Neural progenitor cell (in vitro differentiated cells): ENCODE measurements around the gene GPR158. TPM values are rescaled to one million over a fixed set of nuclear protein-coding genes. Genes with fewer than 3 reads are reported as not detected.

Experiments used
- DNase-seq: peaks from one replicate; pipeline ENCODE4 v3.0.0-alpha.2; 2016; ENCODE audit warnings: low spot score
- H2AFZ ChIP-seq: fragments of 200-600 bp; sonication (generic); replicated peaks from 2 replicates; pipeline ENCODE4 v1.6.1; 2016; ENCODE audit warnings: antibody characterized with exemption
- H3F3A ChIP-seq: fragments of 200-600 bp; sonication (generic); 2 replicates; pipeline ENCODE4 v1.6.1; 2016; ENCODE audit warnings: antibody characterized with exemption, low read depth
- H3K27ac ChIP-seq: fragments of 200-600 bp; sonication (generic); 2 replicates; pipeline ENCODE4 v1.5.1; 2016; ENCODE audit warnings: mild to moderate bottlenecking
- H3K27me3 ChIP-seq: fragments of 200-600 bp; sonication (generic); 2 replicates; pipeline ENCODE4 v1.6.1; 2016; ENCODE audit warnings: mild to moderate bottlenecking, moderate library complexity
- H3K36me3 ChIP-seq: fragments of 200-600 bp; sonication (generic); 2 replicates; pipeline ENCODE4 v1.5.1; 2016
- H3K4me1 ChIP-seq: fragments of 200-600 bp; sonication (generic); 2 replicates; pipeline ENCODE4 v1.6.1; 2016; ENCODE audit warnings: mixed run types
- H3K4me2 ChIP-seq: fragments of 200-600 bp; sonication (generic); 2 replicates; pipeline ENCODE4 v1.6.1; 2016
- H3K4me3 ChIP-seq: fragments of 200-600 bp; sonication (generic); 2 replicates; pipeline ENCODE4 v1.5.1; 2016
- H3K79me2 ChIP-seq: fragments of 200-600 bp; sonication (generic); 2 replicates; pipeline ENCODE4 v1.6.1; 2016; ENCODE audit warnings: low read depth
- H3K9ac ChIP-seq: fragments of 200-600 bp; sonication (generic); 2 replicates; pipeline ENCODE4 v1.6.1; 2016
- H3K9me3 ChIP-seq: fragments of 200-600 bp; sonication (generic); 2 replicates; pipeline ENCODE4 v1.5.1; 2016; ENCODE audit warnings: low read depth
- H4K20me1 ChIP-seq: fragments of 200-600 bp; sonication (generic); 2 replicates; pipeline ENCODE4 v1.6.1; 2016; ENCODE audit warnings: low read depth
- H3K27ac Mint-ChIP-seq: 3 replicates; pipeline ENCODE4 v1.8.0; 2021; ENCODE audit warnings: mixed read lengths
- H3K27me3 Mint-ChIP-seq: 2 replicates; pipeline ENCODE4 v1.8.0; 2022; ENCODE audit warnings: low read depth, mild to moderate bottlenecking, inconsistent platforms, moderate library complexity, mixed read lengths; ENCODE audit not compliant: insufficient read depth
- H3K36me3 Mint-ChIP-seq: 3 replicates; pipeline ENCODE4 v1.8.0; 2021; ENCODE audit warnings: mixed read lengths
- H3K4me1 Mint-ChIP-seq: 3 replicates; pipeline ENCODE4 v1.8.0; 2021; ENCODE audit warnings: mixed read lengths
- H3K4me3 Mint-ChIP-seq: 3 replicates; pipeline ENCODE4 v1.8.0; 2021; ENCODE audit warnings: mild to moderate bottlenecking, moderate library complexity, mixed read lengths
- H3K9me3 Mint-ChIP-seq: 3 replicates; pipeline ENCODE4 v1.8.0; 2020; ENCODE audit warnings: mixed read lengths
- CTCF ChIP-seq: fragments of 200-600 bp; sonication (generic); IDR thresholded peaks from 2 replicates; pipeline ENCODE4 v1.5.1; 2017; ENCODE audit warnings: antibody characterized with exemption, mild to moderate bottlenecking
- EZH2 ChIP-seq: fragments of 200-600 bp; sonication (generic); IDR thresholded peaks from 2 replicates; pipeline ENCODE4 v1.6.1; 2017; ENCODE audit warnings: antibody characterized with exemption, mild to moderate bottlenecking, moderate library complexity
- EZH2phosphoT487 ChIP-seq: fragments of 200-600 bp; sonication (generic); IDR thresholded peaks from 2 replicates; pipeline ENCODE4 v1.6.1; 2017; ENCODE audit warnings: antibody characterized with exemption
- total RNA-seq: library from RNA; depleted of rRNA; stranded (reverse); fragments of >200 nt; gene quantifications from 2 replicates; pipeline ENCODE4 v1.2.3, GENCODE V29; 2015; ENCODE audit warnings: low replicate concordance

The GPR158 gene
- total RNA-seq, 1 donor from 2014 or later, result 0.39 TPM

GRCh38 chr10:25582961-25583360 is 408.2 kb downstream of the GPR158 start:
- H3K27ac Mint-ChIP-seq, result no peak overlapping the region
- Histone ChIP-seq H4K20me1 (no peaks in the 10 kb centered on the region), H2AFZ (no peak overlapping the region), H3K27me3 (no peaks in the 10 kb centered on the region), H3K79me2 (no peaks in the 10 kb centered on the region), H3K4me3 (no peak overlapping the region), H3K4me2 (no peak overlapping the region), H3K36me3 (no peaks in the 10 kb centered on the region), H3K27ac (no peak overlapping the region), H3K4me1 (no peaks in the 10 kb centered on the region), H3K9me3 (no peaks in the 10 kb centered on the region), H3K9ac (no peak overlapping the region), H3F3A (no peaks in the 10 kb centered on the region)
- no peak for DNase-seq
- TF ChIP-seq CTCF (no peak), EZH2phosphoT487 (no peak), EZH2 (no peak)
- no peak overlapping the region for H3K4me3 Mint-ChIP-seq
- no peaks in the 10 kb centered on the region for H3K4me1 Mint-ChIP-seq
- no peaks in the 10 kb centered on the region for H3K27me3 Mint-ChIP-seq
- peaks cover 10% of the 10 kb centered on the region for H3K9me3 Mint-ChIP-seq
- no peaks in the 10 kb centered on the region for H3K36me3 Mint-ChIP-seq

- Histone ChIP-seq H3F3A (no peaks in the 10 kb centered on the region), H3K4me2 (no peak overlapping the region), H3K27me3 (no peaks in the 10 kb centered on the region), H3K9ac (no peak overlapping the region), H2AFZ (peak overlapping the region; percentile 46), H4K20me1 (no peaks in the 10 kb centered on the region), H3K4me3 (no peak overlapping the region), H3K4me1 (peaks cover 4% of the 10 kb centered on the region), H3K36me3 (no peaks in the 10 kb centered on the region), H3K79me2 (no peaks in the 10 kb centered on the region), H3K27ac (no peak overlapping the region), H3K9me3 (no peaks in the 10 kb centered on the region)
- no peaks in the 10 kb centered on the region for H3K36me3 Mint-ChIP-seq
- no peaks in the 10 kb centered on the region for H3K9me3 Mint-ChIP-seq
- no peak for DNase-seq
- H3K27ac Mint-ChIP-seq, result no peak overlapping the region
- peaks cover 6% of the 10 kb centered on the region for H3K4me1 Mint-ChIP-seq
- no peaks in the 10 kb centered on the region for H3K27me3 Mint-ChIP-seq
- no peak overlapping the region for H3K4me3 Mint-ChIP-seq
- no peak for TF ChIP-seq CTCF
- TF ChIP-seq EZH2phosphoT487, result no peak
- no peak for TF ChIP-seq EZH2
These were observed 425.9 kb downstream of the GPR158 start for GRCh38 chr10:25600651-25601050.

GRCh38 chr10:25604591-25604990 is 429.8 kb downstream of the GPR158 start:
- Histone ChIP-seq H3K4me1 (peaks cover 4% of the 10 kb centered on the region), H3K27ac (peak overlapping the region; percentile 26), H3K9ac (no peak overlapping the region), H3K79me2 (no peaks in the 10 kb centered on the region), H3K4me3 (no peak overlapping the region), H2AFZ (no peak overlapping the region), H3K4me2 (no peak overlapping the region), H3K9me3 (no peaks in the 10 kb centered on the region), H4K20me1 (no peaks in the 10 kb centered on the region), H3F3A (no peaks in the 10 kb centered on the region), H3K36me3 (no peaks in the 10 kb centered on the region), H3K27me3 (no peaks in the 10 kb centered on the region)
- H3K27ac Mint-ChIP-seq, result no peak overlapping the region
- peak; percentile 55 for DNase-seq
- H3K4me1 Mint-ChIP-seq, result peaks cover 6% of the 10 kb centered on the region
- no peak overlapping the region for H3K4me3 Mint-ChIP-seq
- no peaks in the 10 kb centered on the region for H3K36me3 Mint-ChIP-seq
- TF ChIP-seq EZH2phosphoT487, result no peak
- no peak for TF ChIP-seq CTCF
- TF ChIP-seq EZH2, result no peak
- no peaks in the 10 kb centered on the region for H3K9me3 Mint-ChIP-seq
- H3K27me3 Mint-ChIP-seq, result no peaks in the 10 kb centered on the region

GRCh38 chr10:25614652-25615051 is 439.9 kb downstream of the GPR158 start:
- no peak overlapping the region for H2AFZ ChIP-seq
- no peak overlapping the region for H3K27ac ChIP-seq
- TF ChIP-seq EZH2phosphoT487, result no peak
- H3K4me3 ChIP-seq, result no peak overlapping the region
- no peaks in the 10 kb centered on the region for H3K36me3 ChIP-seq
- DNase-seq, result no peak
- no peaks in the 10 kb centered on the region for H4K20me1 ChIP-seq
- no peaks in the 10 kb centered on the region for H3K4me1 ChIP-seq
- H3K27me3 ChIP-seq, result no peaks in the 10 kb centered on the region
- no peak overlapping the region for H3K4me2 ChIP-seq
- Mint-ChIP-seq H3K4me1 (no peaks in the 10 kb centered on the region), H3K36me3 (no peaks in the 10 kb centered on the region), H3K4me3 (no peak overlapping the region), H3K27ac (no peak overlapping the region), H3K27me3 (peaks cover 3% of the 10 kb centered on the region), H3K9me3 (no peaks in the 10 kb centered on the region)
- no peak overlapping the region for H3K9ac ChIP-seq
- H3K9me3 ChIP-seq, result no peaks in the 10 kb centered on the region
- H3F3A ChIP-seq, result no peaks in the 10 kb centered on the region
- no peaks in the 10 kb centered on the region for H3K79me2 ChIP-seq
